Suppressor macrophage (primary cell): ENCODE measurements around the gene FXYD7.
A peak's percentile ranks its signal among the peaks of the same experiment; 100 is the strongest.
"Not testable (repeated sequence)": the region's sequence is repeated elsewhere in the genome, so short reads cannot be mapped to it uniquely, and the experiment has no call there.

Experiments used
- DNase-seq, 4 experiments: peaks; one replicate each; pipeline ENCODE4 v3.0.0-alpha.2; 2020 to 2022

The FXYD7 gene

GRCh38 chr19:35128398-35129057, 14.5 kb upstream of the FXYD7 start:
- DNase-seq: no peak

DNA sequence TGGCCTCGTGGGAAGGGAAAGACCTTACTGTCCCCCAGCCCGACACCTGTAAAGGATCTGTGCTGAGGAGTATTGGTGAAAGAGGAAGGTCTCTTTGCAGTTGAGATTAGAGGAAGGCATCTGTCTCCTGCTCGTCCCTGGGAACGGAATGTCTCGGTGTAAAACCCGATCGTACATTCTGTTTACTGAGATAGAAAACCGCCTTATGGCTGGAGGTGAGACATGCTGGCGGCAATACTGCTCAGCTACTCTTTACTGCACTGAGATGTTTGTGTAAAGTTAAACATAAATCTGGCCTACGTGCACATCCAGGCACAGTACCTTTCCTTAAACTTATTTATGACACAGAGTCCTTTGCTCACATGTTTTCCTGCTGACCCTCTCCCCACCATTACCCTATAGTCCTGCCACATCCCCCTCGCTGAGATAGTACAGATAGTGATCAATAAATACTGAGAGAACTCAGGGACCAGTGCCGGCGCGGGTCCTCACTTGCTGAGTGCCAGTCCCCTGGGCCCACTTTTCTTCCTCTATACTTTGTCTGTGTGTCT, 13.3 kb upstream of the FXYD7 start:
- DNase-seq: not testable (repeated sequence)

GRCh38 chr19:35130761-35131720, 12.0 kb upstream of the FXYD7 start:
- no peak for DNase-seq

GRCh38 chr19:35132254-35132653, 10.8 kb upstream of the FXYD7 start:
- DNase-seq: no peak

DNA sequence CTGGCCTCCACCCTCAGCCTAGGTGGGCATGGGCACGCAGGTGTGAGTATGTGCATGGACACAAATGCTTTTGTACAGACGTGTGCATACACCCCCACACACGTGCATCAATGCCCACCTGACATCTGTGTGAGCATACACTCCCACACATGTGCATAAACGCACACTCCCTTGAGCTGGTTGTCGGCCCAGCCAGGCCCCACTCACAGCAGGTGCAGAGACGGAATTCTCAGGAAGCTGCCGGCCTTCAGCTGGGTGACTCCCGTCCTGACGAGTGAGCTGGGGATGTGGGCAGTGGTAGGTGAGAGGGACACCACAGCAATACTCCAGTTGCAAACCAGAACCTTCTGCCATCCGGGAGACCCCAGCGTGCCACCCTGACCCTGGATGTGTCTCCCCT, 9.2 kb upstream of the FXYD7 start:
- no peak for DNase-seq

DNA sequence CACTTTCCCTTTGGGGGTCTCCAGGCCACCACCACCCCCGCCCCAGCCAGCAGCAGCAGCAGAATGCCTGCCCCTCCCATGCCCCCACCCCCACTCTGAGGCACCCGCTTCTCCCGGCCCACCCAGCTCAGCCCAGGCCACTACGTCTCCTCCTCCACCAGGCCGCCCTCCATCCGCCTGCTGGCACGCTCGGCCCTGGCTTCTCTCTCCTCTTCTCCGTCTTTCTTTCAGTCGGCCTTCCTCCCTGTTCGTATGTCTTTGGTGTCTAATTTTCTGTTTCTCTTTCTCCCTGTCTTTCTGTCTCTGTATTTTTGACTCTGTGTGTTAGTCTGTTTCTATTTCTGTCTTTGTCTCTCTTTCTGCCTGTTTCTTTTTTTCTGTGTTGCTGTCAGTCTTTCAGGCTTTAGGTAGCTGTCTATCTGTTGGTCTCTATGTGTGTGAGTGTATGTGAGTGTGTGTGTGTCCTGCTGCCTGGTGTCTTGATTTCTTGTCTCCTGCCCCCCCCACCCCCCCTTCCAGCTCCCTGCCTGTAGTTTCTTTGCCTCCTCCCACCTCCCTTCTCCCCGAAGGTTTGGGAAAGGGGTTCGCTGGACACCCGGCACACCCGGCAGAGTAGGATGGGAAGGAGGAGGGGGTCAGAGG, 8.3 kb upstream of the FXYD7 start, which contains the start of gene LGI4:
LGI4 (minus strand) TSS at position 459 of the 642 bp plus-strand sequence; CDS start at position 80, 379 bp downstream.
- no peak for DNase-seq

DNA sequence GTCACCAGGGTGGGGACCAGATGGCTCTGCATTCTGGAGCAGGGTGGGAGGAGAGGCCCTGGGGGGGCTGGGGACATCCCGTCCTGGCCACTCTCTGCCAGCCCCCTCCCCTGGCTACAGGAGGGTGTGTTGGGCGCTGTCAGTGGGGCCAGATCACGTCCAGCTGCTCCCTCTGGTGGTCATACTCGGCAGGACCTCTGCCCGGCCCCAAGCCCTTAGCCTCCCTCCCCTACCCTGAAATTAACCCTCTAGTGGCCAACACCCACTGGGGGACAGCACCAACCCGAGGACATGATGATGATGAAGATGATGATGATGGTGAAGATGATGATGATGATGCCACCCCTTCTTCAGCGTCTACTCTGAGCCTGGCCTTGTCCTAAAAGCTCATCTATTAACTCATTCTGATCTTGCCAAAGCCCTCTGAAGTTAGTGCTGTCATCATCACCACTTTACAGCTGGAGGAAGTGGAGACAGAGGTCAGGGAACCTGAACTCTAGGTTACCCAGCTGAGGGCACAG, 7.6 kb upstream of the FXYD7 start:
- DNase-seq: peak; percentile 73 to 85 (median 80)

- DNase-seq: no peak
Measured at GRCh38 chr19:35136231-35136630, 6.8 kb upstream of the FXYD7 start.

- no peak for DNase-seq
Measured at GRCh38 chr19:35136977-35137702, 5.9 kb upstream of the FXYD7 start.

DNA sequence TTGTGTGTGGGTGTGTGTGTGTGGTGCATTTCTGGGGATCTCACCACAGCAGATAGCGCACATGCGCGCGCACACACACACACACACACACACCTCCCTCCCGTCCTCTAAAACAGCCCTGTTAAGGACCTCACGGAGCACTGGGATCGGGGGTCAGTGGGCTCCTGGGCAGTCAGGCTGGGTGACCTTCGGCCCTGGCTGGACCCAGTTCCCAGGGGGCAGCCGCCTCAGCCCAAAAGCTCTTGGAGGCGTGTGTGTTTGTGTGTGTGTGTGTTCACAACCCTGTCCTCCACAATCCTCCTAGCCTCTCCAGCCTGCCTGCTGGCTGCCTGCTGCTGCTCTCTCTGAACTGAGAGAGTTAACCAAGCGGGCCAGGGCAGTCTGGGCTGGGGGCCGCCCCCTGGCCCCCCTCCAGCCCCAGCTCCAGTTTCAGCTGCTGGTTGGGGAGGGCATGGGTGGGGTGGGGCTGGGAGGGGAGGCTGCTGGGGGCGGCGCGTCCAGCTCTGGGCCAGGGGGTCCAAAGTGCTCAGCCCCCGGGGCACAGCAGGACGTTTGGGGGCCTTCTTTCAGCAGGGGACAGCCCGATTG, 4.7 kb upstream of the FXYD7 start, which contains the start of gene FXYD1:
FXYD1 (plus strand) TSS at position 520 of the 588 bp plus-strand sequence. CDS start 1,256 bp downstream, outside the sequence.
- DNase-seq: no peak

GRCh38 chr19:35140207-35140961, 2.7 kb upstream of the FXYD7 start:
- no peak for DNase-seq

GRCh38 chr19:35140962-35141836, 1.9 kb upstream of the FXYD7 start:
- peak; percentile 89 to 96 (median 92) for DNase-seq

DNA sequence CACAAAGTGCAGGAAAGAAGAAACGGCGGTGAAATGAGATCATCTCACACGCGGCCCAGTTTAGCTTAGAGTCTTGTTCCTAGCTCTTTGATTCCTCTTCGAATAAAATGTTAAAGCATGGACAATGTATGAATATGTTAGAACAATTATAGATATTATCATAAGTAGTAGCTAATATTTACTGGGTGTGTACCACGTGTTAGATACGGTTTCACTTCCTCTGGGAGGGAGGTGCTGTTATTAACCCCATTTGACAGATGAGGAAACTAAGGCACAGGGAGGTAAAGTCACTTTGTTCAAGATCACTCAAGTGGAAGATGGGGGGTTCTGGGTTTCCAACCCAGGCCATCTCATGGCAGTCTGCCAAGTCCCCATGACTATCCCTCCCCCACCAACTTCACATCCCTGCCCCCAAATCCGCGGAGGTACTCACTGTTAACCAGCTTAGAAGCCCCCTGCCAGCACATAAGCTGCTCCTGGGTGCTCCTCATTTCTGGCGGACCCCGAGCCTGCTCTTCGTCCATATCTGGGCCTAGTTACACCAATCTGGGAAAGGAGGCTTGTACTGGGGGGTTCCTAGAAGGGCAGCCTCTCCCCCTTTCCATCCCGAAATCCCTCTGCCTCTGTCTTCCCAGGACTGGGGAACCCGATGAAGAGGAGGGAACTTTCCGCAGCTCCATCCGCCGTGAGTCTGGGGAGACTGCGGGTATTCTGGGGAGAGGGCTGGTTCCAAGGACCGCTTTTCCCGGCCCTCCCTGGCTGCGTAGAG, 1.0 kb upstream of the FXYD7 start:
- peak in 3 of 4 experiments; percentile 49 to 70 (median 61) for DNase-seq

- peak; percentile 44 to 80 (median 68) for DNase-seq
Measured at GRCh38 chr19:35142606-35143230, 337 bp upstream of the FXYD7 start.

DNA sequence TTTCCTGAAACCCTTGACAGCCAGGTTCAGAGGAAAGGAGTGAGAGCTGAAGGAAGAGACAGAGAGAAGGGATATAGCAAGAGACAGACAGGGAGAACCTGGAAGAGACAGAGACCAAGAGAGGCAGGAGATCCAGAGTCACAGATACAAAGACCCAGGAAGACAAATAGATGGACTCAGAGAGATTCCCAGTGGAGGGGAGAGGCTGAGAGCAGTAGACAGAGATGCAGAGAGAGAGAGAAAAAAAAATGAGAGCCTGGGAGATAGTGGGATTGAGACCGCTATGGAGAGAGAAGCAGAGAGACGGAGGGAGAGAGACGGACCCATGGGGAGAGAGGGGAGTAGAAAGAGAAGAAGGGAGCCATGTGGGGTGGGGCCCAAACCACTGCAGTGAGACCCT, 763 bp downstream of the FXYD7 start:
- DNase-seq: no peak

DNA sequence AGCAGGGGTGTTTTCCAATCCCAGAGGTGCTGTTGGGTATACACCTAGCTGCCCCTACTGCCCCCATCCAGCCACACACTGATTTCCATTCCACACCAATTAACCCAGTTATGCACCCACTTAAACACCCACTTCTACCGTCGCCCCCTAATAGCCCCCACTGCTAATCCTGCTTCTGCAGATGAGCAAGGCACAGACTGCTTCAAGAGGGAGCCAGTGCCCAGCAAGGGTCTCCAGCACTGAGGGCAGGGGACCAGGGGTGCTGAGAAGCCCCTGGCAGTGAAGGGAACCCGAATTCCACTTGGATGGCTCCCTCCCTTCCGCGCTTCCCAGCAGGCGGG, 1.2 kb downstream of the FXYD7 start:
- no peak for DNase-seq

DNA sequence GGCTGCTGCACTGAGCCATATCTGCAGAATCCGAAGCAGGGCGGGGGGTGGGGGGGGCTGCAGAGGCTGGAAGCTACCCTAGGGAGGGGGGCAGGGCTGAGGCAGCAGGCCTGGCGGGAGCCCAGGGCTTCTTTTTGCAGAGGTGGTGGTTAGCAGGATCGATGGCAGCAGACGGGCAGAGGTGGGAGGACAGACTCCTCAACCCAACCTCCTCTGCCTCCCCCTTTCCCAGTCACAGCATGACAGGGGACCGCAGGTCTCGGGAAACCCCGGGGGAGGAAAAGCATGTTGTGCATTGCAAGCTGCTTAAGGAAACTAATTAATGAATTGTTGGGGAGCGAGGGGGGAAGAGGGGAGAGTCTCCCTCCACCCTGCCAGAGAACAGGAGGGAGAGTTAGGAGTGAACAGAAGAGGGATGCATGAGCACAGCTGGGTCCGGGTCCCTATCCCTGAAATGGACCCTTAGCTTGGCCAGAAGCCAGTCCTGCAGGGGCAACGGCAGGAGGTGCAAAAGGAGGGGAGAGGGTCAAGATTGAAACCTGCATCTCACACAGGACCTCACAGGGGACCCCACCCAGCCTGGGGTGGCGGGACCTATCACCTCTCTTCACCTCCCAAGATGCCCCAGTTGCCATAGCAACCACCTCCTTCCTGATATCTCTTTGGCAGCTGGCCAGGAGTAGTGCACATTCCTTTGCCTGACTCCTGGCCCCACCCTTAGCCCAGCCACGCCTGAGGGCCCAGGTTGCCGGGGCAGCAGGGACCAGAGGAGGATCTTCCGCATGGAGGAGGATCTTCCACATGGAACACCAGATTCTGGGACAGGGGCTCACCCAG, 1.8 kb downstream of the FXYD7 start:
- DNase-seq: no peak
